Measurements from ENCODE around the gene ZNF628. TPM values are rescaled to one million over a fixed set of nuclear protein-coding genes. Genes with fewer than 3 reads are reported as not detected.

The ZNF628 gene
- total RNA-seq, 1 experiment from 2014 or later = 16.7 TPM

GRCh38 chr19:55433292-55433691 lies 43.1 kb upstream of the ZNF628 start:
- no peak for DNase-seq (ENCODE audit: low spot score)
- Histone ChIP-seq H3K27ac (ENCODE audit: low read depth, low read length, poor library complexity, severe bottlenecking) (no peak overlapping the region), H3K4me3 (ENCODE audit: low read depth, low read length, poor library complexity, severe bottlenecking) (no peak overlapping the region), H3K9me3 (ENCODE audit: low read depth, low read length, poor library complexity, severe bottlenecking) (no peaks in the 10 kb centered on the region), H3K36me3 (ENCODE audit: insufficient read depth, low read length, poor library complexity, severe bottlenecking) (no peaks in the 10 kb centered on the region), H3K4me1 (ENCODE audit: insufficient read depth, low read length, poor library complexity, severe bottlenecking) (no peaks in the 10 kb centered on the region), H3K27me3 (replicated peaks; ENCODE audit: insufficient read depth, low read depth, low read length, poor library complexity) (no peaks in the 10 kb centered on the region)
- ChIA-PET CTCF (no interaction called here), POLR2A (ENCODE audit: low non-redundant PET) (no interaction called here)
- no TSS peak for BruUV-seq (replicated peaks)
- TF ChIP-seq EZH2 (IDR thresholded peaks at IDR 0.05; ENCODE audit: borderline replicate concordance, low read depth, low read length, poor library complexity, severe bottlenecking) (no peak), CTCF (conservative IDR thresholded peaks at IDR 0.05; ENCODE audit: low read depth, low read length) (no peak)
- intact Hi-C loops (cut with micrococcal nuclease; ENCODE audit: unreplicated experiment) = no loop called here

GRCh38 chr19:55434356-55434919 lies 42.0 kb upstream of the ZNF628 start:
- DNase-seq (ENCODE audit: low spot score) = no peak
- CTCF ChIA-PET = no interaction called here
- intact Hi-C loops (cut with micrococcal nuclease; ENCODE audit: unreplicated experiment) = no loop called here
- Histone ChIP-seq H3K9me3 (ENCODE audit: low read depth, low read length, poor library complexity, severe bottlenecking) (no peaks in the 10 kb centered on the region), H3K4me3 (ENCODE audit: low read depth, low read length, poor library complexity, severe bottlenecking) (no peak overlapping the region), H3K4me1 (ENCODE audit: insufficient read depth, low read length, poor library complexity, severe bottlenecking) (no peaks in the 10 kb centered on the region), H3K27ac (ENCODE audit: low read depth, low read length, poor library complexity, severe bottlenecking) (no peak overlapping the region), H3K36me3 (ENCODE audit: insufficient read depth, low read length, poor library complexity, severe bottlenecking) (no peaks in the 10 kb centered on the region), H3K27me3 (replicated peaks; ENCODE audit: insufficient read depth, low read depth, low read length, poor library complexity) (no peaks in the 10 kb centered on the region)
- no TSS peak for BruUV-seq (replicated peaks)
- POLR2A ChIA-PET (ENCODE audit: low non-redundant PET) = no interaction called here
- TF ChIP-seq EZH2 (IDR thresholded peaks at IDR 0.05; ENCODE audit: borderline replicate concordance, low read depth, low read length, poor library complexity, severe bottlenecking) (no peak), CTCF (conservative IDR thresholded peaks at IDR 0.05; ENCODE audit: low read depth, low read length) (no peak)

GRCh38 chr19:55435020-55435419 lies 41.4 kb upstream of the ZNF628 start:
- Histone ChIP-seq H3K4me3 (ENCODE audit: low read depth, low read length, poor library complexity, severe bottlenecking) (no peak overlapping the region), H3K36me3 (ENCODE audit: insufficient read depth, low read length, poor library complexity, severe bottlenecking) (no peaks in the 10 kb centered on the region), H3K27ac (ENCODE audit: low read depth, low read length, poor library complexity, severe bottlenecking) (no peak overlapping the region), H3K27me3 (replicated peaks; ENCODE audit: insufficient read depth, low read depth, low read length, poor library complexity) (no peaks in the 10 kb centered on the region), H3K4me1 (ENCODE audit: insufficient read depth, low read length, poor library complexity, severe bottlenecking) (no peaks in the 10 kb centered on the region), H3K9me3 (ENCODE audit: low read depth, low read length, poor library complexity, severe bottlenecking) (no peaks in the 10 kb centered on the region)
- no peak for DNase-seq (ENCODE audit: low spot score)
- BruUV-seq (replicated peaks) = no TSS peak
- intact Hi-C loops (cut with micrococcal nuclease; ENCODE audit: unreplicated experiment) = no loop called here
- CTCF ChIA-PET = no interaction called here
- TF ChIP-seq CTCF (conservative IDR thresholded peaks at IDR 0.05; ENCODE audit: low read depth, low read length) (no peak), EZH2 (IDR thresholded peaks at IDR 0.05; ENCODE audit: borderline replicate concordance, low read depth, low read length, poor library complexity, severe bottlenecking) (no peak)
- POLR2A ChIA-PET (ENCODE audit: low non-redundant PET) = no interaction called here

Measured in A673 (cell line).